GM12801 (cell line): ENCODE results near the gene PGAM2.

ENCODE experiments used
- CTCF ChIP-seq: IDR thresholded peaks from one replicate; pipeline ENCODE4 v1.5.1; 2011; ENCODE audit warnings: control low read depth; ENCODE audit not compliant: insufficient read length; ENCODE audit errors: extremely low read depth

The PGAM2 gene

DNA sequence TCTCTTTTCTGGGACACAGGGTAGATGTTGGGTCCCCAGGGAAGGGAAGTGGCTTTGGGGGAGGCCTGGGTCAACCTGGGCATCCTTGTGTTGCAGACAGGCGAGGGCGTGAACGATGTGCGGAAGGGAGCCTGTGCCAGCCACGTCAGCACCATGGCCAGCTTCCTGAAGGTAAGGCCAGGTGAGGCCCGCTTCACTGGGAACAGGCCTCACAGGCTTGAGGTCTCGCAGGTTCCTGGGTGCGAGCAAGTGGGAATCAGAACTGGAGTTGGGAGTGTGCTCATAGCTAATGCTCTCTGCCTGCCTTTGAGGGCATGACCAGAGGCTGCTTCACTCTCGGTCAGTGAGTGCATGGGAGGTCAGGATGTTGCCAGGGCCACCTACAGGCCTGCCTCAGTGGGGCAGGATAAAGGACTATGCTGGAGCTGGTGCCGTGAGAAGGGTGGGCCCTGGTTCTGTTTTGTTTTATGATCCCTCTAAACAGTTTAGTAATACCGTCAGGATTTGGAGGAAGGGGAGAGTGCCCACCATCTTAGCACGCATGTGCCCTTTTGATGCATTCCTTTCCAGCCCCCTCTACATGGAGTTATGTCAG, 12.5 kb downstream of the PGAM2 start:
- no peak for TF ChIP-seq CTCF

DNA sequence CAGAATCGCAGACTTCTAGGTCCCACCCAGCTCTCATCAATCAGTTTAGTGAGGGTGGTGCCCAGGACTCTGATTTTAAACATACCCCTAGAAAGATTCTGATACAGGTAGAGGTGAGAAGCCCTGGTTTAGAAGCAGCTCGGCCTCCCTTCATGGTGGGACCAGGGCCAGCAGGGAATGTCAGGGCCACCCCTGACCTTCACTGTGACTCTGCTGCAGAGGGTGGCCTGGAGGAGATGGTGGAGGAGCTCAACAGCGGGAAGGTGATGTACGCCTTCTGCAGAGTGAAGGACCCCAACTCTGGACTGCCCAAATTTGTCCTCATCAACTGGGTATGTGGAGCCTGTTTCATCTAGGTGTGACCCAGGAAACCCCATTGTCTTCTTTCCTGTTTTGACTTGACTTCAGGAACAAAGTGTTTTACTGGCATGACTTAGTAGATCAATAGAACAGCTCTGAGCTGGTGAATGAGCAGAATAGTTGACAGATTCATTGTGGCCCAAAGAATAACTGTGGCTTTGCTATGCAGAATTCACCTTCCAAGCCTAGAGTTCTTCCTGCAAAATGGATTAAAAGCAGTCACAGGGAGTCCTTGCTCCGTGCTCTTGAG, 13.7 kb downstream of the PGAM2 start:
- no peak for TF ChIP-seq CTCF

GRCh38 chr7:44050915-44051560, 14.3 kb downstream of the PGAM2 start:
- no peak for TF ChIP-seq CTCF

DNA sequence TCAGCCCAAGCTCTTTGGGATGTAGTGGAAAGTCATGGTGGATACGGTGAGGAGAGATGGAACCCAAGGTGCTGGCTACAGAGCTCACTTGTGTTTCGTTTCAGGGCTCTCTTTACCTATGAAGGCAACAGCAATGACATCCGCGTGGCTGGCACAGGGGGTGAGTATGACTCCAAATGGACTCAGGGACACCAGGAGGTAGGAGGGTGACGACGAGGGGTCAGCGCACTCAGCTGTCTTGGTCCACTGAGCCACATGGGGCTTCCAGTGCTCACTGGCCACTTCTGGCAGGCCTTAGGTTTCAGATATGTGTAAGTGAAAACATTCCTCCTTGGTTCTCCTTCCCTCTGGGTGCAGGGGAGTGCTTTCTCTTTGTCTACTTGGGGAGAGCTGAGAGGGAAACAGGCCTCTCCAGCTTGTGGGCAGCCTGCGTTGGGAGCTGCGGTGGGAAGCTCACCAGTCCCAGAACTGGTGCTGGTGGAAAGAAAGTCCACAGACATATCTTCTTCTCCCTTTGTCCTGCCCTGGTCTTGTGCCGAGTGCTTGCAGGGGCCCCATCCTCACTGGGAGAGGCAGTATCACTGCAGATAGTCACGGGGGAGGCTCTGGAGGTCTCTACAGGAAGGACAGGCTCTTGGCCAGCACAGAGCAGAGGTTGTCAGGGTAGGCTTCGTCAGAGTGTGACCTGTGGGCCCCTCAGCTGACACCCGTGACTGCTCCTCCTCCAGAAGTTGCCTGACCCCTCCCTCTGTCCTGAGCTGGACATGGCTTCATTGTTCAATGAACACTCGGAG, 15.0 kb downstream of the PGAM2 start:
- no peak for TF ChIP-seq CTCF

DNA sequence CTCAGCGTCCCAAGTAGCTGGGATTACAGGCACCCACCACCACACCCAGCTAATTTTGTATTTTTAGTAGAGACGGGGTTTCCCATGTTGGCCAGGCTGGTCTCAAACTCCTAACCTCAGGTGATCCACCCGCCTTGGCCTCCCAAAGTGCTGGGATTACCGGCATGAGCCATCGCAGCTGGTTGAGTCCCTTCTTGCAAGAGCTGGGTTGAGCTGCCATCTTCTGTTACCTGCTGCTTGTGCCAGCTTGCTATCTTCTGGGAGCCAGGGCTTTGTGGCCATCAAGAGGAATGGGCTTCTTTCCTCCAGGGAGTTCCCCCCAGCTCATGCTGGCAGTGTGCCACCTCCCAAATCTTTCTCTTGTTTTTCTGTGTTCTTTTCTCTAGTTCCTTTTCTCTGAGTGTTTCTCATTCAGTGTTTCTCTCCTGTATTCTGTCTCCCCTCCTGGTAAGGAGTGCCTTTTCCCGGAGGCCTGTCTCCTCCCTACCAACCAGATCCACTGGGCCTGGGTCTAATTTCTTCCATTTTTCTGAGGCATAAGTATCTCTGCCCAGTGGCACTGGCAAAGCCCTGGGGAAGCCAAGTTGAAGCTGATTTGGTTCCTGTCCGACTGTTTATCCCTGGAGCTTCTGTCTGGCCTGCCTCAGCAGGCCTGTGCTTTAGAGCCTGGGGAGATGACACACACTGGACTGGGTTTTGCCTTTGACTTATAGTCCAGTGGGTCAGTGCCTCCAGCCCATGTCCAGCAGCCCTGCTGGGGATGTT, 17.2 kb downstream of the PGAM2 start:
- no peak for TF ChIP-seq CTCF

- TF ChIP-seq CTCF, result no peak
These were observed 18.9 kb downstream of the PGAM2 start for GRCh38 chr7:44046321-44047061.
